Measurements from ENCODE around the gene CNTN4.
"Not testable (repeated sequence)": the region's sequence is repeated elsewhere in the genome, so short reads cannot be mapped to it uniquely, and the experiment has no call there.

CNTN4 gene

GRCh38 chr3:2873986-2874385, 775.3 kb downstream of the CNTN4 start:
- no peak for DNase-seq

DNA sequence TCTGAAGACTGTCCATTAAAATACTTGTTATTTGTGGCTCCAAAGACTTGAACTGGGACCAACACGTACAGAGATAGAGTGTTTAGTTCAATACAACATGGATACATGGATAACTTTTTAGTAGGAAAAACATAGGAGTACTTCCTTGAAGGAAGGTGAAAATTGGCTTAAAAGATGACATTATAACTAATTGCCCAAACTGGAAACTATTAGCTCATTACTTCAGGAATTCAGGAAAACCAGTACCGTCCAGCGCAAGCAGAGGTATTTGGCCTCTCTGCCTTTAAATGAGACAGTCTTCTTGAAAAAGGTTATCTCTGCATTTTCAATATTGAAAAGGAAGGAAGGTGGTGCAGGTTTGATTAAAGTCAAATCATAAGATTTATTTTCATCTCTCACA, 777.0 kb downstream of the CNTN4 start:
- DNase-seq = no peak

DNA sequence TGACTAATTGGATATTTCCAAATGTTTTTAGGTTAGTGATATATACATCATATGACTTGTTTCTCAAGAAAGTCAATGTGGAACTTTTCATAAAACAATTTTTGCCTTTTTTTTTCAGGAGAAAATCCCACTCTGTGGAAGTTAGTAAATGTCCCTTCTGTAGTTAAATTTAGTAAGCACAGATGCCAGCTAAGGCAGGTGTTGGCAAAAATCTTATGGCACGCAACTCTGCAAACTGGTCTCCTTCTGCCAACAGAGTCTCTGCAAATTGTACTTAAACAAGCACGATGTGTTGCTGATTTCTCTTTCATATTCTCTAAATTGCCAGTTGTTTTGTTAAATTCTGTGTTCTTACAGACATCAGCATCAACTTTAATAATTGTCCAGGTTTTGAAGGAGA, 777.7 kb downstream of the CNTN4 start:
- DNase-seq = no peak

DNA sequence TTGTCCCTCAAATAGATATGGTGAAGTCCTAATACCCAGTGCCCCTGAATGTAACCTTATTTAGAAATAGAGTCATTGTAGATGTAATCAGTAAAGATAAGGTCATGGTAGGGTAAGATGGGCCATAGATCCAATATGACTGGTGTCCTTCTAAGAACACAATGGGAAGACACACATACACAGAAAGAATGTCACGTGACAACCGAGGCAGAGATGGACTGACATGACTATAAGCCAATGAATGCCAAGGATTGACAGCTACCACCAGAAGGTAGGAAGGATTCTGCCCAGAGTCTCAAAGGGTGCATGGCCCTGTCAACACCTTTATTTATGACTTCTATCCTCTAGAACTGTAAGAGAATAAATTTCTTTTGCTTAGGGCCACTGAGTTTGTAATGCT, 780.4 kb downstream of the CNTN4 start:
- DNase-seq = no peak

DNA sequence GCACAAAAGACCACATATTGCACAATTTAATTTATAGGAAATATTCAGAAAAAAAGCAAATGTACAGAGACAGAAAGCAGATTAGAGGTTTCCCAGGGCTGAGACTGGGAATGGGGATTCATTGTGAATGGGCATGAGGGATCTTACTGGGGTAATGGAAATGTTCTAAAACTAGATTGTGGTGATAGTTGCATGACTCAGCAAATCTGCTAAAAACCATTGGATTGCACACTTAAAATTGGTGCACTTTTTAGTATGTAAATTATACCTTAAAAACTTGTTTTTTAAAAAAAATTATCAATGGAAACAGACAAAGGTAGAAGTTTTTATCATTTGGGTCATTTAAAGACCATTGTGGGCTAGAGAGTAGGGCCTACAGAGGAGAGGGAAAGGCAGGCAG, 780.9 kb downstream of the CNTN4 start:
- DNase-seq = no peak

GRCh38 chr3:2880218-2880756, 781.6 kb downstream of the CNTN4 start:
- DNase-seq = no peak

- DNase-seq = no peak
Observed at GRCh38 chr3:2883283-2883682, 784.6 kb downstream of the CNTN4 start.

DNA sequence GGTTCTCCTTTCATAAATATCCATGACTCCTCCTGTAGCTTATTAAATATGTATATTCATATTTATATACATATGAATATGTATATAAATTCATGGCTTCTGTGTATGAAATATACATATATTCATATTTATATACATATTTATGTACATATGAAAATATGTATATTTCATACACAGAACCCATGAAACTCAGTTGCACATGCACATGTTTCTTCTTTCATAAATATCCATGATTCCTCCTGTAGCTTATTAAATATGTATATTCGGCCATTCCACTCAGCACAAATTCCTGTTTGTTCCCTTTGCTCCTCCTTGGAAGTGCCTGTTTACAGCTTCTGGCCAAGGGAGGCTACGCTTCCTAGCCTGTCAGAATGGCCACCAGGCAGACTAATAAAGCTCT, 789.9 kb downstream of the CNTN4 start:
- no peak for DNase-seq

- DNase-seq = no peak
Observed at GRCh38 chr3:2889736-2890135, 791.1 kb downstream of the CNTN4 start.

- no peak for DNase-seq
Observed at GRCh38 chr3:2896308-2896939, 797.8 kb downstream of the CNTN4 start.

DNA sequence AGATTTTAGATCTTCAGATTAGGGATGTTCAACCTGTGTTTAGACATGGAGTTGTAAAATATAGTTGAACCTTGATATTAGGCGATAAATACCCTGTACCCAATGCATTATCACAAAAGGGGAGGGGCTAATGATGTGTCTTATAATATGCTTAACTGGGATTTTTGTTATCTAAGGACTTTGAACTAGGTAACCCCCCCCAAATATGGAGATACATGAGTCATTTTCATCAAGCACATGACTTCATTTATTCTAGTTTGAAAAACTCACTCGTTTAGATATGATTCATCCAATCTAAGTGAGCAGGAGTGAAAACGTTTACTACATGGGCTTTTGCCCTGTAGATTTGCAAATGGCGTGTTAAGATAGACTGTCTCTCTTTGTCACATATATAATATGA, 799.2 kb downstream of the CNTN4 start:
- DNase-seq = no peak

DNA sequence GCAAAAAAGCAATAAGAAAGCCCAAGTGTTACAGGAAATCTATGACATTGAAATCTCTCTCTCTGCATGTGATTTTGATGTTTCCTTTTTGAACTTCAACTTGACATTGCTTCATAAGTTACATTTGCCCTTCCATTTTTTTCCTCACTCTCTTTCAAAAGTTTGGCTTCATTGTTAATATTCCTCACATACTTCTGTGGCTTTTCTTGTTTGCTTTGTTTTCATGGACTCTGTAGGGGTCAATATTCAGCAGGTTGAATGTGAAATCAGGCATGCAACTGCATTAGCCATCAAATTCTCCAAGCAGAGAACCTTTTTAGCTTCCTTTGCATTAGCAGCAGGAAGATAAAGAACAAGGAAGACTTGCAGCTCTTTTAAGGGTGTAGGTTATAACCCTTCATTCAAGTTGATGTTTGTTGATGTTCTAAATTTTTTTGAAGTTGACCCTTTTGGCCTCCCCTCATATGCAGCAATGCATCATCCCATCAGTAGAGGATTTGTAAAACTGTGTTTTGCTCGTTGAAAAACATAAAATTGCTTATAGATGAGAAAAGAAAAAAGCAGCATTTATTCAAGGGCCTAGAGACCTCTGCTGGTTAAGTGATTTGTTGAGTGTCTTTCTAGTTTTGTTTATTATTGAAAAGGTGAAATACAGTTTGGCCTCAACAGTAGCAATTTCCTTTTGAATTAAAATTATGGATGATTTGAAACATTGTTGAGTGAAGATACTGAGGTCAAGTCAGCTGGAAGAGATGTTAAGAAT, 800.1 kb downstream of the CNTN4 start:
- DNase-seq = no peak

DNA sequence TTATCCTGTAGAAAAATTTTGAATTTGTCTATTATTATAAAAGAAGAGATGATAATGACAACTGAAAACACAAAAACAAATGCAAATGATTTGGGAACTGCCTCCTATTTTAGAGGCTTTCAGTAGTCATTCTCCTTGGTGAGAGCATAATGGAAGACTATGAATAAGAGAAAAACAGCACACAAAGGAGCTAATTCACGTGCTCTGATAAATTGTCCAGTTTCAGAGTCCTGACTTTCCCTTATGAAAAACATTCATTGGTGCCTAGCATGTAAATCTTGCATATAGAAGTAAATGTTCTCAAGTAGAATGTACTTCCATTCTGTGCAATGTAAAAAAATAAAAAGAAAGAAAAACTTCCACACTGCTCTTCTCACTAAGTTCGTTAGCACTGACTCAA, 805.4 kb downstream of the CNTN4 start:
- DNase-seq = no peak

DNA sequence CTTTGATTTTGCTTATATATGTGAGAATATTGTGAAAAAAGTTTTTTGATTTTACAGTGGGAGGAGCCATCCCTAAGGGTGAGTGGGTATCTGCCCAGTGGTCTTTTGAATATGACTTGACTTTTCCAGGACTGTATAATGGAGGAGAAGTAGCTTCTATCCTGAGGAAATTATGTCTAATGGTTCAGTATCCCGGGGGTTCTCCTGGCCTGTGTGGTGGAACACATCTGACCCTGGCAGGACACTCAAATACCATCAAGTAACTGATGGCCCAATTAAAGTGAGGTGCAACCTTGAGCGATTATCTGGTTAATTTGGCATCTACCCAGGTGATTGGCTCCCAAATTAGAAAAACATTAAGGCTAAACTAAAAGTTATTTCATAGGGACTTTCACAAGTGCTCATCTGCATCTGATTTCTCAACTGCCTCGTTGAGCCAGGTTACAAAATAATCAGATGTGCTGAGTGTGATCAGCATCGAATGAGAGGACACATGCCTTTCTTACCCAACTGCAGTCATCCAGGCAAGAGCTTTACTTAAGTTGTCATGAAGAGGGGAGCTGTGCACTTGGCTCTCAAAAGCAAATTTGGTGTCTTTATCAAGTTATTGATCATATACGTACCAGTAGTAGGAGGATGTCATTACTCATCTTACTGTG, 810.2 kb downstream of the CNTN4 start:
- DNase-seq = no peak

DNA sequence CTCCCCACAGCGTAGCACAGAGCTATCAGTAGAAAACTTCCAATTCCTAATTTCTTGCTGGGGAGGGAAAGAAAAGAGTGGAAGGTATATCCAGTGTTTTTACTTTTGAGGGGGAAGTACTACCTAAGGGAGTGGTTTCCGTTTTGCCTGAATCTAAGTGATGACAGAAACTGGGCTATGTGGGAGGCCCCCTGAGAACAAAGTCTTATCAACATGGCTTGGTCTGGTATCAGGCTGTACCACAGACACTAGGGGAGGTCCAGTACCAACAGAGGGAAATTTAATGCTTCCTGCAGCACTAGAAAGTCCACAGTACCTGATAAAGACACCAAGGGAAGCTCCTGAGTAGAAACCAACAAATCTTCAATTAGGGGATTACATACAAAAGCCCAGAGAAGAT, 812.3 kb downstream of the CNTN4 start:
- no peak for DNase-seq

- DNase-seq = no peak
Observed at GRCh38 chr3:2915826-2916225, 817.2 kb downstream of the CNTN4 start.

DNA sequence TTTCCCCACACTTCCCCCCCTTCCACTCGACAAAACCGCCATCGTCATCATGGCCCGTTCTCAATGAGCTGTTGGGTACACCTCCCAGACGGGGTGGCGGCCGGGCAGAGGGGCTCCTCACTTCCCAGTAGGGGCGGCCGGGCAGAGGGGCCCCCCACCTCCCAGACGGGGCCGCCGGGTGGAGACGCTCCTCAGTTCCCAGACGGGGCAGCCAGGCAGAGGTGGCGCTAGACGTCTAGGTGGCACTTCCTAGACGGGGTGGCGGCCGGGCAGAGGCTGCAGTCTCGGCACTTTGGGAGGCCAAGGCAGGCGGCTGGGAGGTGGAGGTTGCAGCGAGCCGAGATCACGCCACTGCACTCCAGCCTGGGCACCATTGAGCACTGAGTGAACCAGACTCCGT, 818.0 kb downstream of the CNTN4 start:
- DNase-seq = not testable (repeated sequence)

DNA sequence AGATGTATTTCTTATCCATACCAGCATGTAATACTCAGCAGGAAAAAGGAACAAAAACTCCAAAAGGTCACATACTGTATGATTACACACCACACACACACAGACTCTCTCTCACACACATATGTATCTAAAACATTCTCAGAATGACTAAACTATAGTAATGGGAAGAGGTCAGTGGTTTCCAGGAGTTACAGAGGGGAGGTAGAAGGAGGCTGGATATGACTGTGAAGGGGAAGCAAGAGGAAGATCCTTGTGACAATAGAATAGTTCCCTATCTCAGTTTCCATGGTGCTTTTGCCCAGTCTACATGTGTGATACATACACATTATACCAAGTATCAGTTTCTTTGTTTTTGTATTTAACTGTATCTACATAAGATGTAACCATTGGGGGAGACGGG, 821.4 kb downstream of the CNTN4 start:
- DNase-seq = no peak

GRCh38 chr3:2921452-2921851, 822.8 kb downstream of the CNTN4 start:
- no peak for DNase-seq

DNA sequence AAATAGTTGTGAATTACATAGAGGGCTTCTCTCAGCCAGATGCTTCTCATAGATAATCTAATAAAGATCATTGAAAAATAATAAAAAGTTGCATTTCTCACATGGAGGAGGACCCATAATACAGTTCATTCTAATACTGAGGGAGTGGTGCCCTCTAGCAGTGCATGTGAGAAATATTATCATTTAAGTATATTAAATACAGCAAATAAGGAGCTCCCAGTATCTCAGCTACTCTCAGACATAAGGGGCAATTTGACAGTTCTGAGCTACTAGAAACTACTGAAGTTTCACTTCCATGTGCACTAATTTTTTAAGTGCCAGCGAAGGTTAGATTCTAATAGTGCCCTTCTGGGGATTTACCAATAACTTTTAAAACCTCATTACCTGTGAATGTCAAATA, 823.2 kb downstream of the CNTN4 start:
- DNase-seq = peak; percentile 11

DNA sequence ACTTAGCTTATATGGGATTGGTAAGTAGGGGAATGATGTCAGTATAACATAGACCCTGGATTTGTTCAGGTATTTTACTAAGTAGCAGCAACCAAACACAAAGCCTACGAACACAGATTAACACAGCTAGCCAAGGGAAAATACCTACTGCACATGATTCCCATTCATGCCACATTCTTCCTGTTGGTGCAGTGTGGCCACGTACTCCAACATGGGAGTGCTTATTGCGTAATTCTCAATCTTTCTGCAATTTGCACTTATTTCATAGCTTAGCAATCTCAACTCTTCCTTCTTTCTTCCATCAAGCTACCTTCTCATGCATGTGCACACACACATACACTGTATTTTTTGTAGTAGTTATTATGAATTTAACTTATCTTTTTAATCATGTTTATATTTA, 824.7 kb downstream of the CNTN4 start:
- no peak for DNase-seq

GRCh38 chr3:2927259-2927658, 828.6 kb downstream of the CNTN4 start:
- no peak for DNase-seq

GRCh38 chr3:2929574-2929973, 830.9 kb downstream of the CNTN4 start:
- DNase-seq = no peak

DNA sequence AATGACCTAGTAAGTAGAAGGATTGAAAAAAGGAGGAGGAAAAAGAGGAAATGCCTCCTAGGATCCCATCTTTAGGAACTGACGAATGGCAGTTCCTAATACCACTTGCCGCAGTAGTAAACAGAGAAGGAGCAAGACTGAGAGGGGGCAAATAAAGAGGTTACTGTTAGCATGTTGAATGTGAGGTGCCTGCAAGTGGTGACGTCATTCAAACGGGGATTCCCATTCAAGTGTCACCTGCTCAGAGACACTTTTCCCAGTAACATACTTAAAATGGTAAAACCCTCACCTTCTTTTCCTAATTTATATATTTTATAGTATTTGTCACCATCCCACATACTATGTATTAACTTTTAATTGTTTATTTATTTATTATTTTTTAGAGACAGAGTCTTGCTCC, 832.6 kb downstream of the CNTN4 start:
- no peak for DNase-seq

Data from activated CD4-positive, alpha-beta T cell treated with anti-CD3 and anti-CD28 coated beads, Interleukin-2, Interleukin-6, amounts not matched to agents 100 ng/mL and 50 ng/mL, durations not matched to agents 16 hours and 8 hours (primary cell).